ENCODE results near the gene CUX1.
"Not testable (repeated sequence)": the region's sequence is repeated elsewhere in the genome, so short reads cannot be mapped to it uniquely, and the experiment has no call there.

The CUX1 gene

DNA sequence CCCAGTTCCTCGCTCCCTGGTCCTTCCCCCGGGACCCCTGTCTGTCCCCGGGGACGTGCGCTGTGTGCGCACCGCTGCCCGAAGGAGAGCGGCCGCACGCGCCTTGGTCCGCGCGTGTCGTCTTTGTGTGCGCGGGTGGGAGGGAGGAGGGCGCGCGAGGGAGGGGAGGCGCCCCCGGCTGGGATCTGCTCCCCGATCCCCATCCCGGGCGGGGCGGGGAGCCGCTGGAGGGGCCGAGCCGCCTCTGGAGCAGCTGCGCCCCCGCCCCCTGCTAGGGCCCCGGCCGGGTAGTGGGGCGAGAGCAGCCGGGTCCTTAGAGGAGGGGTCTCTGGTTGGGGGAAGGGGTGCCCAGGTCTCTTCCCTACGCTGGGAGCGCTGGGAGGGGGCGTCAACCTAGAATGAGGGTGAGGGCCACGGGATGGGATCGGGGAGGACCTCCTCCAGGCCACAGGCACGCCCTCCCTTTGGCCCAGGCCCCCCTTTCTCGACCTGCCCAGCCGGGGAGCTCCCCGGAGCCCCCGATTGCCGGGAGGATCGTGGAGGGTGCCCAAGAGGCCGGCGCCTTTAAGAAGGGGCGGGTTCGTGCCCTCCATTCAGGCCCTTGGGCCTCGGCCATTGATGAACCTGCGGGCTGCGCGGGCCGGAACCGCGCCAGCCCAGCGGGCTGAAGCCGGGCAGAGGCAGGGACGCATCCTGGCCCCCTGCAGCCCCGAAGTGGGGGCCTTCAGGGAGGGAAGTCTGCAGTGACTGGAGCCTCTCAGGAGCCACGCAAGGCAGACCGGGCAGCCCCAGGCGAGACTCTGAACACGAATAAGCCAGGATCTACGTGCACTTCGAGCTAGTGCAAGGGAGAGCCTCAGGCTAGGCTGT, 469.9 kb downstream of the CUX1 start:
- no peak for DNase-seq (ENCODE audit: low read depth in 2 of 2)

DNA sequence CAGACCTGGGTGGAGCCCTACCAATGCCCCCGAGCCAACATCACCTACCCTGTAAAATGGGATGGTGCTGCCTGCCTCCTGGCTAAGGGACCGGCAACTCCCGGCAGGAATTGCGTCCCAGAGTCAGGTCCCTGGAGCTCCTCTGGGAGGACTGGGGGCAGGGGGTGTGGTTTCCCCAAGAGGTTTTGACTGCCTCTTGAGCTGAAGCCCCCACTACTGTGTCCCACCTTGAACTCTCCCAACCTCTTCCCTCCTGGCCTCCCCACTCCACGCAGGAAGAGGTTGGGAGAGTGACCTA, 470.5 kb downstream of the CUX1 start:
- DNase-seq (ENCODE audit: low read depth in 2 of 2): no peak

DNA sequence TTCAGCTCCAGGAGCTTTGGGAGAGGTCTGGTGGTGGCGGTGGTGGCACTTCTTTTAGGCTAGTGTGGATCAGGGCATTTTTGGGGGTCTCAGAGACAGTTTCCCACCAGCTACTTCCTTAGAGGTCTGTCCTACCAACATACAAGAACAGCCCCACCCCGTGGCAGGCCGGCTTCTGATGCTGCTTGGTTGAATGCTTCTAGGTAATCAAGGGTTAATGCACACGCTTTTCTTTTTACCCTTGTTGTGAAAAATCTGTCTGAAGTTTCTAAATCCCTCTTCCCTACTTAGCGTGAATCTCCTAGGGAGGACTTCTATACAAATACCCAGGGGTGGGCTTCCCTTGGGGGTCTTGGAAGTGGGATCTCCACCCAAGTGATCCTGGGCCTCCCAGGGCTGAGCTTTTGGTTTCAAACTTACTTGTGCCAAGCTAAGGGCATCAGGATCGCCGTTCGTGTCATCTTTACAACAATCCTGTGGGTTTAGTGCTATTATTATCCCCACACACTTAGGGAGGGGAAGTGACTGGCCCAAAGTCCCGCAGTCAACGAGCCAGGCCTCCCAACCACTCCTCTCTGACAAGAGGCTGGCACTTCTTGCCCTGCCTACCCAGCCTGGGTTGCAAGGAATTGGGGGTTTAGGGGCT, 471.0 kb downstream of the CUX1 start:
- no peak for DNase-seq (ENCODE audit: low read depth in 2 of 2)

DNA sequence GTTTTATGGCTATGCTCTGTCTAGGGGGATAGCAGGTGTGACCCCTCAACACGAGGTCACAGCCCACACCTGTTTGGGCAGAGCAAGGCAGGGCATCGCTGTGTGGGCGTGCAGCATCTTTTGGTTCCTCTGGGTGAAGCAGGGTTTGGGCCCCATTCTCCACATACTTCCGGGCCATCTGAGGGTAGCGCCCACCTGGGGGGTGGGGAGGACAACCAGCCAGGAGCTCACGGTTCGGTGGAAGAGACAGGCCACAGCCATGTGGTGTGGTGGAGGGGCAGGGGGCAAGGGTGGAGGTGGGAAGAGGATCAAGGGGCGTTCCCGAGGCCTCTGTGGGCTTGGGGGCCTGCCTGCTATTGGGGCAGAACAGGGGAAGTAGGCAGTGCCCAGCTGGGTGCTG, 471.6 kb downstream of the CUX1 start:
- DNase-seq (ENCODE audit: low read depth in 2 of 2): no peak

DNA sequence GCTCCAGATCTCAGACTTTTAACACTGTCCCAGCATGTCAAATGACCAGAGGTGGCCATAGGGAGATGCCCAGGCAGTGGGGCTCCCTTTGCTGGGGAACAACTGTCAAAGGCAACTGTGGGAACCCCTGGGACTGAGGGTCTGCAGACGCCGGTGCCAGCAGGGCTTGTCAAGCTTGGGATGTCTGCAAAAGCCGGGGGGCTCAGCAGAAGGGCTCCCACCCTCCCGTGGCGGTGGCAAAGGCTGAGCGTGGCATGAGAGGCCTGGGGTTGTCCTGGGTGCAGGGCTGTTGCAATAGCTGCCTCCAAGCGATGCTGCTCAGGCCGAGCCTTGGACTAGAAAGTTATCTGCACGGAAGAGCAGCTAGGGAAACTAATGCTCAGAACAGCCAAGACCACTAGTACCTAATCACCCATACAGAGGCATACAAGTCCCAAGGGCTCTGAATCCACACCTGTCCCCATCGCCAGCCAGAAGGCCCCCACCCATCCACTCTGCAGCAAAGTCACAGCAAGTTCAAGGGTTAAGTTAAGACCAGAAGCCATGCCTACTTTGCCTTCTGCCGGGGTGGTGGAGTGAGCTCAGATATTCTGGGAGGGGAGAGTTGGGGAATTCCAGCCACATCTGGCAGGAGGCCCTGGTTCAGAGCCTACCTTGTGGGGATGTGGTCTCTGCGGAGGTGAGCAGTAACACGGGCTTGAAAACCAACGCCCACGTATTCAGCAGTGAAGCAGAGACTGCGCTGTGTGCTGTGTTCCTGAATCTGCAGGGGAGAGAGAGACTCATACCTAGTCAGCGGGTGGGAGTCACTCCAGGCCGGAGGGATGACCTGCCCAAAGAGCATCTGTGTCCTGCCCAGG, 473.9 kb downstream of the CUX1 start:
- no peak for DNase-seq (ENCODE audit: low read depth in 2 of 2)

DNA sequence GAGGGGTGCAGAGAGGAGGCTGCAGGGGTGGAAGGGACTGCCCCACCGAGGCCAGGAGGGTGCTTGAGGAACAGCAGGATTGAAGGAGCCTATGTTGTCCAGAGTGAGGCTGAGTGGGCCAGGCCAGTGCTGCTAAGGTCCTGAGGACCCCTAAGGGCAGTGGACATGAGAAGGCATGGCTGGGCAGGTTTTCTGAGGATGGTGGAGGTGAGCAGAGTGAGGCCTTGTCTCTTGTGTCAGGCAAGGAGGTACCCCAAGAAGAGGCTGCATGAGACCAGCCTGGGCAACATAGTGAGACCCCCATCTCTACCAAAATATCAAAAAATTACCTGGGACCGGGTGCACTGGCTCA, 474.5 kb downstream of the CUX1 start:
- no peak for DNase-seq (ENCODE audit: low read depth in 2 of 2)

DNA sequence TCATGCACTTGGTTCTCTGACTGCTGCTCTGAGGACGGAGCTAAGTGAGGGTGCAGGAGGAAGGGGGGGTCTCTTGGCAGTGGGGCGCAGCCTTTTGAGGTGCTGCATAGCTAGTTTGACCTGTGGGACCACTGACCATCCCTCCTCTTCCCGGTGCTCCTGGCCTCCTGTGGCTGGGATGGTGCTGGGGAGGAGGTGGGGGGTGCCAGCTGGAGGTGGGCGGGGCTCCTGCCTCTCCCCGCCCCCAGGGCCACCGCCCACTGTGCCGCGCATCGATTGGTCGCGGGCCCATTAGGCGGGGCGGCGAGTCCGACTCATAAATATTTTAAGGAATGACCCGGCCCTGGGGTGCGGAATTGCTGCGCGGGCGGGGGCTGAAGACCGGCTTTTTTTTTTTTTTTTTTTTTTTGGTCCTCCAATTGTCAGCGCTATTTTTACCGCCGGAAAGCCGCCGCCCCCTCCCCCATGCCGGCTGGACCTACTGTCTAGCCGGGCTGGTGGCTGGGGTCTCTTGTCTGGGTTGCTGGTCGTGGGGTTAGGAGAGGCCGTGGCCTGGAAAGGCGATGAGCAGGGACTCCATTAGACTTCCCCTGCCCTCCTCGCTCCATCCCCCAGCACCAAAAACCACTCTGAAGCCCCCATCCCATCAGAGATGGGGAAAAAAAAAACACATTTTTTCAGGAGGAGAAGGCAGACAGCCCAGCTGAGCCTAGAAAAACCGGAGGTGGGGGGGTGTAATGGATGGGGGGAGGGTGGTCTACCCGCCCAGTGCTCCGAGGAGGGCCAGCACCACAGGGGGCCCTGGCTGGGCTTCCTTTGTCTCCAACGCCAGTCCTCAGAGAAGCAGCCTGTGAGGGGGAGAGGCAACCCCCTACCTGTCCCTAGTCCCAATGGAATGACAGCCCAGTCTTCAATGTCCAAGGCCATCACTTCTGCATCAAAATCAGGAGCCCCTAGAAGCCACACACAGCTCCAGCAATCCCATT, 475.7 kb downstream of the CUX1 start:
- DNase-seq (ENCODE audit: low read depth in 2 of 2): no peak

DNA sequence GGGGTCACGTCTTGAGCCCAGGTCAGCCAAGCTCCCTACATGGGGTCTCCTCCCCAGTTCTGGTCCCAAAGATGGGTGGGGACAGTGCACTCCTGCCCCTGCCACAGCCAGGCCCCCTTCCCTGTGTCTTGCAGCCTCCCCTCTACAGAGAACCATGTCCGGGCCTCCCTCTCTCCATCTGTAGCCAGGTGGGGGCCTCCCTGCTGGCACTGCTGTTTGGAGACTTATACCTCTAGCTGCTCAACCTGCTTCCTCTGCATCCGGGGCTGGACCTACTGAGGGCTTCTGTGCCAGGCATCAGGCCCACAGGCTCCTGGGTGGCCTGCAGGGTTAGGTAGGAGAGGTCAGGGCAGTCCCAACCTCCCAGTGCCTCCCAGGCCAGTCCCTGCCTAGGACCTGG, 477.2 kb downstream of the CUX1 start:
- no peak for DNase-seq (ENCODE audit: low read depth in 2 of 2)

DNA sequence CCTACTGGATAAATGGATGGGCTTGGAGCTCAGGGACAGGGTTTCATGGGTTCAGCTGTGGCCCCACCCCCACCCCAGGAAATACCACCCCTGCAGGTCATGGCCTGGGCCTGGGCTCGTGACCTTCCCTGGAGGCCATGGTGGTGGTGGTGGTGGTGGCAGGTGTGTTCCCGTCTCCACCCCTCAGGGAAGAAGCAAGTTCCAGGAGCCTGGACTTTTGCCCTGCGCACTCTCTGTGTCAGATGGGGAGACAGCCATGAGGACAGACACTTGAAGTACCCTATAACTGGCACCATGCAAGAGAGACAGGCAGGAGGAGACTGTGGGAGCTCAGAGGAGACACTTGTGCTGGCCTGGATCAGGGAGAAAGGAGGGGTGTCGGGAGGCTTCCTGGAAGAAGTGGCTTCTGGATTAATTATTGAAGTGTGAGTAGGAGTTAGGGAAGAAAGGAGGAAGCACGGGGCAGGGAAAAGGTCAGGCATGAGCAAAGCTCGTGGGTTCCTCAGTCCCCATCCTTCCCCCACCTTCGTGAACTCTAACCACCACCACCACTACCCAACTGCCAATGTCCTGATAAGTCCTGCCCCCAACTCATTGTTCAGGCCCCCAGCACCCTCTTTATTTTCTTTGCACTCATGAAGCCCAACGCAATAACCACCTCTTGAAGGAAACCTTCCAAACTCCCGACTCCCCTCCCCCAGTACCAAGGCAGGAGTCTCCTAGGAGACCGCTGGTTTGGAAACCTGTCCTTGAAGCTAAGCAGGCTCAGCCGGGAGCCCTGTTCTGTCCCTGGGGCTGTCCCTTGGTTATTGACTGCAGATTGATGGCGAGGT, 478.1 kb downstream of the CUX1 start:
- no peak for DNase-seq (ENCODE audit: low read depth in 2 of 2)

DNA sequence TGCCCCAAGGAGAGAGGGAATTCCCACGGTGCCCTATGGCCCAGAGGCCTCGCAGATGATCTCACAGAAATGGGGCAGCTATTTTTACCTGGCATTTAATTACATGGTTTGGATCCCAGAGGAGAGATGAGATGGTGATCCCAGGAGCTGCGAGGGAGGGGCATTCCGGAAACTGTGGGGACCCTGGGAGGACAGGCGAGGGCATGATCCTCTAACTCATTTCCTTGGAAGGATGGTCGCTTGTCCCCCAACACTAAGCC, 478.7 kb downstream of the CUX1 start:
- no peak for DNase-seq (ENCODE audit: low read depth in 2 of 2)

DNA sequence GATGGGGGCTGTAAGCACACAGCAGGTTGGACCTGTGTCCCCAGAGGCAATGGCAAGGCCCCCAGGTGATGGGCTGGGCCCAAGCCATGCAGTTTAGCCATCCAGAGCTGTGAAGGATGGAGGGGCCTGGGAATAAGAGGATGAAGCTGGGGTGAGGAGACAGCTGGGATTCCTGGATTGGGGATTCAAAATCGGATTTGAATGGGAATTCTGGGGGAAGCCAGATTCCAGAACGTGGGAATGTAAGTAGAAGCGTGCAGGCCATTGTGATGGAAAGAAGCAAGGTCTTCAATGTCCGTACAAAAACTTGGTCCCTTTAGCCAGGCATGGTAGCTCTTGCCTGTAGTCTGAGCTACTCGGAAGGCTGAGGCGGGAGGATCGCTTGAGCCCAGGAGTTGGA, 479.1 kb downstream of the CUX1 start:
- no peak for DNase-seq (ENCODE audit: low read depth in 2 of 2)

DNA sequence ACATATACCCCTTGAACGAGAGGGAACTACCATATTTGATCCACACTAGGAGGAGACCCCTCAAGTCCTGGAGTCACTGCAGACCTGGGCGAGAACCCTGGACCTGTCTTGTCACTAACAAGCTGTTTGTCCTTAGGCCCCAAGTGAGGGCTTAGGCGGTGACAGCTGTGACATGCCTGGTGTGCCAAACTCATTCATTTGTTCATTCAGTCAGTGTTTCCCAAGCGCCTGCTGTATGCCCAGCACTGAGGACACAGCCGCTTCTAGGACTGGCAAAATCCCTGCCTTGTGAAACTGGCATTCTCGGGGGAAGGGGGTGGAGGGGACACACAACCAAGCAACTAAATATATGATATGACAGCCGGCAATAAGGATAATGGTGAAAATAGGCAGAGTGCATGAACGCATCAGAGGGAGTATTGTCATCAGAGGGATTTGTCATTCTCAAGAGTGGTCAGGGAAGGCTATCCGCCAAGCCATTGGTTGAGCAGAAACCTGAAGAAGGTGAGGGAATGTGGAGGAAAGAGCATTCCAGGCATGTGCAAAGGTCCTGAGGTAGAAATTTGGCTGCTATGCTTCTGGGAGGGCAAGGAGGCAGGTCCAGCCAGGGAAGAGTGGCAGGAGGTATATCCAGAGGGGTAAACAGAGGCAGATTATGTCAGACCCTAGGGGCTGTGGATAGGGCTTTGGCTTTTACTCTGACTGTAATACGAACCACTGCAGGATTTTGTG, 480.2 kb downstream of the CUX1 start:
- DNase-seq (ENCODE audit: low read depth in 2 of 2): no peak

DNA sequence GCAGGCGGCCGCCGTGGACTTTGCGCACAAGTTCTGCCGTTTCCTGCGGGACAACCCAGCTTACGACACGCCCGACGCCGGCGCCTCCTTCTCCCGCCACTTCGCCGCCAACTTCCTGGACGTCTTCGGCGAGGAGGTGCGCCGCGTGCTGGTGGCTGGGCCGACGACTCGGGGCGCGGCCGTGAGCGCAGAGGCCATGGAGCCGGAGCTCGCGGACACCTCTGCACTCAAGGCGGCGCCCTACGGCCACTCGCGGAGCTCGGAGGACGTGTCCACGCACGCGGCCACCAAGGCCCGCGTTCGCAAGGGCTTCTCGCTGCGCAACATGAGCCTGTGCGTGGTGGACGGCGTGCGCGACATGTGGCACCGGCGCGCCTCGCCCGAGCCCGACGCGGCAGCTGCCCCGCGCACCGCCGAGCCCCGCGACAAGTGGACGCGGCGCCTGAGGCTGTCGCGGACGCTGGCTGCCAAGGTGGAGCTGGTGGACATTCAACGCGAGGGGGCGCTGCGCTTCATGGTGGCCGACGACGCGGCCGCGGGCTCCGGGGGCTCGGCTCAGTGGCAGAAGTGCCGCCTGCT, 483.3 kb downstream of the CUX1 start:
- DNase-seq (ENCODE audit: low read depth in 2 of 2): no peak

DNA sequence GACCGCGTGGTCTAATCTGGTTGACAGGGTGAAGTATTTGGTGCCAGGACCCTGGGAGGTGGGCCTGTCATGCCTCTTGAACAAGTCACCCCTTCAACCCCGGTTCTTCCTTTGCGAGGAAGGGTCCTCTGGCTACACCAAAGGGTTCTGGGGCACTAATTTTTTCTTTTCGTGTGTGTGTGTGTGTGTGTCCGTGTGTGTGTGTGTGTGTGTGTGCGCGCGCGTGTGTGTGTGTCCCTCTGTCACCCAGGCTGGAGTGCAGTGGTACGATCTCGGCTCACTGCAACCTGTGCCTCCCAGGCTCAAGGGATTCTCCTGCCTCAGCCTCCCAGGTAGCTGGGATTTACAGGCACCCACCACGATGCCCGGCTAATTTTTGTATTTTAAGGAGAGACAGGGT, 483.9 kb downstream of the CUX1 start:
- DNase-seq (ENCODE audit: low read depth in 2 of 2): not testable (repeated sequence)

DNA sequence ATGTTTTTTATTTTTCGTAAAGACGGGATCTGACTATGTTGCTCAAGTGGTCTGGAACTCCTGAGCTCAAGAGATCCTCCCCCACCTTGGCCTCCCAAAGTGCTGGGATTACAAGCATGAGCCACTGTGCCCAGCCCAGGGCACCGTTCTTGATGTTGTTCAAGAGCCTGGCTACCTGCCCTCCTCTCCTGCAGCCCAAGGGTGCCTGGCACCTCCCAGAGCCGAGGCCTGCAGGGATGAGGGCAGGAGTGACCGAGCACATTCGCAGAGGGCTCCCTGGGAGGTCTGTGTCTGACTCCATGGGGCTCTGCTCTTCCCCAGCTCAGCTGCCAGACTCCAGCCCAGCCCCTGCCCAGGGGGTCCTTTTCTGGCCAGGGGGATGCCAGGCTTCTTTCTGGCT, 484.6 kb downstream of the CUX1 start:
- no peak for DNase-seq (ENCODE audit: low read depth in 2 of 2)

DNA sequence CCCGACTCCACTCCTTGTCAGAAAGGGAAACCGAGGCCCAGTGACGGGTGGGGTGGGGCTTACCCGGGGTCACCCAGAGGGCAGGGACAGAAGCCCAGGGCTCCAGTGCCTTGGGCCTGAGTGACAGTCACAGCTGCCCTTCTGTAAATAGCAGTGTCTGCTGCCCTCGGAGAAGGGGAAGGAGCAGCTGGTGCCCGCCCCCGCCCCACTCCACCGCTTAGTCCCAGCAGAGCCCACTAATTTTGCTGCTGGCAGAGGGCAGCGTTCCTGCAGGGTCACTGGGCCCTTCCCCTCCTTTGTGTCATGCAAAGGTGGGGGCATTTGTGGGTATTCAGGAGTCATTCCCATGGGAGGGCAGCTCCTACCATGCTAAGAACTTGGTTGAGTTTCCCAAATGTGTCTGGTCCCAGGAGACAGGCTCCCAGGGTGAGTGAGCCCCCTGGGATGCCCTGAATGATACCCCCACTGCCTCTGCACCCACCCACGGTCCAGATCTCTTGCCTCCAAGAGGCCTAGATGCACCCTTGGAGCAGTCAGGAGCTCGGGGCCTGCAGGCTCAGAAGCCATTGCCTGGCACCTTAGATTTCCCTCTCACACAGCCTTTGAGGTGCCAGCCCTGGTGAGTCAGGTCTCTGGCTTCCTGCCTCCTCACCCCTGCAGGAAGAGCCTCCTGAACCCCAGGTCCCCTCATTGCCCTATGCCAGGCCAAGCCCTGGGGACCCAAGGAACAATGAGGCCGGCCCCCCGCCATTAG, 486.4 kb downstream of the CUX1 start:
- no peak for DNase-seq (ENCODE audit: low read depth in 2 of 2)

DNA sequence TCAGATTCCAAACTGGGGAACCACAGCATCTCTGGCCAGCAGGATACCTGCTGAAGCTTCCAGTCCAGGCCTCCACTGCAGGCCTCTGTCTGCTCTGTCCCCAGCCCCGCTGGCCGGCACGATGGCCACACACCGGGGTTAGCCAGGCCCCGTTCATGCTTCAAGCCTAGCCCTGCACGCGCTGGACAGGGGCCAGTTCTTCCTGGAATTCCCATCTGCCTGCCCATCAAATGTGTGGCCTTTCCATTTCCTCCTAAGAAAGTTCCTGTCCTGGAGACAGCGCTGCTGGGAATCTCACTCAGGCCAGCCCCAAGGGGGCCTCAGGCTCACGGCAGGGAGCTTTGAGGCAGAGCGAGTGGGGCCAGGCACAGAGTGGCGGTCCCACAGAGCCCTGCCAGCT, 487.2 kb downstream of the CUX1 start:
- no peak for DNase-seq (ENCODE audit: low read depth in 2 of 2)

DNA sequence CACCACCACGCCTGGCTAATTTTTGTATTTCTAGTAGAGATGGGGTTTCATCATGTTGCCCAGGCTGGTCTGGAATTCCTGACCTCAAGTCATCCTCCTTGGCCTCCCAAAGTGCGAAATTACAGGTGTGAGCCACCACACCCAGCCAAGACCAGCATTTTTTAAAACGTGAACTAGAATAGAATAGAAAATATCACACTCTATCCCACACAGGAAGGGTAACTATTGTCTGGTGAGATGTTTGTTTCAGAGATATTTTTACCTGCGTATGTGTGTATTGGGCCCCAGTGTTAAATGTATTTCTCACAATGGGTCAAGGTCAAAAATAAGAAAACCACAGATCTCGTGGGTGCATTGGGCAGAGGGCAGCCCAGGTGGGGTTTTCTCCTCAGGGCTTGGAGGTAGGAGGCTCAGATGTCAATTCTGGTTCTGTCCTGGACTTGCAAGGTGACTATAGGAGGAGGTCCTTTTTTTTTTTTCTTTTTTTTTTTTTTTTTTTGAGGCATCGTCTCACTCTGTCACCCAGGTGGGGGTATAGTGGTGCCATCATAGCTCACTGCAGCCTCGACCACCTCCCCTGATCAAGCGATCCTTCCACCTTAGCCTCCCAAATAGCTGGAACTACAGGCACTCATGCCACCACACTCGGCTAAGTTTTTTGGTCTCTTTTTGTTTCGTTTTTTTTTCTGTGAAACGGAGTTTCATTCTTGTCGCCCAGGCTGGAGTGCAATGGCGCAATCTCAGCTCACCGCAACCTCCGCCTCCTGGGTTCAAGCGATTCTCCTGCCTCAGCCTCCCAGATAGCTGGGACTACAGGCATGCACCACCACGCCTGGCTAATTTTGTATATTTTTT, 488.2 kb downstream of the CUX1 start:
- DNase-seq (ENCODE audit: low read depth in 2 of 2): no peak

Data from stimulated activated CD8-positive, alpha-beta memory T cell treated with anti-CD3 and anti-CD28 coated beads, Interleukin-2, amount 100 ng/mL, for 1 hour (primary cell).